ENCODE results near the gene CCDC183.
"Not testable (repeated sequence)": the region's sequence is repeated elsewhere in the genome, so short reads cannot be mapped to it uniquely, and the experiment has no call there.

CCDC183 gene

DNA sequence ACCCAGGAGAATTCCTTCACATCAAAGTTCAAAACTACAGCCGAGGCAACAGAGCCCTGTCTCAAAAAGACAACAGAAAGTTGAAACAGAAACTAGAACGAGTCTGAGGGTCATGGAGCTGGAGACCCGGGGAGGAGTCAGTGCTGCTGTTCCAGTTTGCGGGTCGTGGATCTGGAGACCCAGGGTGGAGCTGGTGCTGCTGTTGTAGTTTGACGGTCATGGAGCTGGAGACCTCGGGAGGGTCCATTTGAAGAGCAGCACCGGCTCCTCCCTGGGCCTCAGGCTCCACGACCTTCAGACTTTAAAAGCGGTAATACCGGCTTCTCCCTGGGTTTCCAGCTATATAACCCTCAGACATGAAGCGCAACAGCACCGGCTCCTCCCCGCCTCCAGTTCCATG is 18.8 kb upstream of the CCDC183 start:
- DNase-seq (ENCODE audit: extremely low spot score, insufficient read length, low read depth) (no peak), FAIRE-seq (no peak)

GRCh38 chr9:136779808-136780207 is 16.3 kb upstream of the CCDC183 start:
- DNase-seq (ENCODE audit: extremely low spot score, insufficient read length, low read depth) (no peak), FAIRE-seq (no peak)

DNA sequence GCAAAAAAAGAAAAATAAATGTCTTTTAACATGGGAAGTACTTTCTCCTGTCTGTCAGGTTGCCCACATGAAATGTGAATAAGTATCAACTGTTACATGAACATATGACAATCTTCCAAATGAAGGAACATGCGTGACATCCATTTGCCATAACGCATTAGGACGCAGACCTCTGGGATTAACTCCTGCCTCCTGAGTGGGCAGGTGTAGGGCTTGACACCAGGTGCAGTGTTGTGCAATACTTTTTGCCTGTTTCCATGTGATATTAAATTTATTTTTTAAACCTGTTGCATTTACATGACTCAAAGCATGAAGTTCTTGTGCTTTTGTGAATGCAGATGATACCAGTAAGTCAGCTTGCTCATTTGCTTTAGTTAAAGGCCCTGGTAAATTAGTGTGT is 13.7 kb upstream of the CCDC183 start:
- no peak for DNase-seq (ENCODE audit: extremely low spot score, insufficient read length, low read depth)
- FAIRE-seq, result no peak

- no peak for FAIRE-seq
These were observed 11.7 kb upstream of the CCDC183 start for GRCh38 chr9:136784249-136784996.

GRCh38 chr9:136784997-136785361 is 11.2 kb upstream of the CCDC183 start:
- peak; percentile 49 for FAIRE-seq

More at GRCh38 chr9:136784249-136784996, 11.7 kb upstream of the CCDC183 start:
- no peak for DNase-seq (ENCODE audit: extremely low spot score, insufficient read length, low read depth)

DNA sequence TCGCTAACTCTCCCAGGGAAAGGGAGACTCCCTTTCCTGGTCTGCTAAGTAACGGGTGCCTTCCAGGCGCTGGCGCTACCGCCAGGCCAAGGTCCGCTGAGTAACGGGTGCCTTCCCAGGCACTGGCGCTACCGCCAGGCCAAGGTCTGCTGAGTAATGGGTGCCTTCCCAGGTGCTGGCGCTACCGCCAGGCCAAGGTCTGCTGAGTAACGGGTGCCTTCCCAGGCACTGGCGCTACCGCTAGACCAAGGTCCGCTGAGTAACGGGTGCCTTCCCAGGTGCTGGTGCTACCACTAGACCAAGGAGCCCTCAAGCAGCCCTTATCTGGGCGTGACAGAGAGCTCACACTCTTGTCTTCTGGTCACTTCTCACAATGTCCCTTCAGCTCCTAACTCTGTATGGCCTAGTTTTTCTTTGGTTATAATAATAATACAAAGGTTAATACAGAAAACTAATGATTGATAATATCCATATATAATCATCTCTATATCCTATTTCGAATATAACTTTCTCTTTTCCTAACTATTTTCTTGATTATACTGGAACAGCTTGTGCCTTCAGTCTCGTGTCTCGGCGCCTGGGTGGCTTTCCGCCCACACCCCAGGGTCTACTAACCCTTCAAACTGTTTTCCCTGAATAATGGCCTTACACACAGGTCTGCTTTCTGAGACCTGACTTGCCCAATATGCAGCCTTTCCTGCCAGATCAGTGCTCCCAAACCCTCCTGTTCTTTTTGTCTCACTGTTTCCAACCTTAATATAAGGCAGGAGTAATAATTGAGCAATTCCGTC is 10.4 kb upstream of the CCDC183 start:
- not testable (repeated sequence) for FAIRE-seq; DNase-seq (ENCODE audit: extremely low spot score, insufficient read length, low read depth)

More at GRCh38 chr9:136784997-136785361, 11.2 kb upstream of the CCDC183 start:
- DNase-seq (ENCODE audit: extremely low spot score, insufficient read length, low read depth), result no peak

DNA sequence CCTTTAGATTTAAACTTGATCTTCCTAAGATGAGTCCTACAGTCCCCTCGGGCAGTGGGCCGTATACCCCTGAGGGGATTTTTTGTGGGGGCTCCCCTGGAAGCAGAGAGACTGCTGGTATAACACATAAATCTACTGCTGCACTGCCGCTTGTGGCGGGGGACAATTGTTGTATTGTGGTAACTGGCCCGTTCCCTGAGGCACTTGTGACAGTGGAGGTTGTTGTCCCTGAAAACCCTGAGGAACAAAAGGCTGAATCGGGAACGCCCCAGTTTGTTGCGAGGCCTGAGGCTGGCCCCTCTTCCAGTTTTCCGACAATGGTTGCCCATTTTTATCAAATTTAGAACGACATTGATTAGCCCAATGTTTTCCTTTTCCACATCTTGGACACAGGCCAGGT is 9.7 kb upstream of the CCDC183 start:
- DNase-seq (ENCODE audit: extremely low spot score, insufficient read length, low read depth), result no peak
- no peak for FAIRE-seq

DNA sequence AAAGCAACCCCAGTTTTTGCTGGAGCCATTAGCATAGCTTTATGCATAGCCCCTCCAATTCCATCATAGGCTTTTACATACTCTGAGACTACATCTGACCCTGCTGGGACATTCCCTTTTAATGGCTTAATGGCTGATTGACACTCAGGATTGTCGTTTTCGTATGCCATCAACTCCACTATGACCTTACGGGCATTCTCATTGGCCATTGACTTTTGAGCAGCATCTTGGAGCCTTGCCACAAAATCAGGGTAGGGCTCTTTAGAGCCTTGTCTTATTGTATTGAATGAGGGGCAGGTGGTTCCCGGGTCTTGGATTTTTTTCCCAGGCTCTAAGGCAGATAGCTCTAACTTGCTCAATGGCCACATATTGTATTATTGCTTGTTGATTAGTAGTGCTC is 9.2 kb upstream of the CCDC183 start:
- DNase-seq (ENCODE audit: extremely low spot score, insufficient read length, low read depth); FAIRE-seq: not testable (repeated sequence)

- peak; percentile 74 for FAIRE-seq
- DNase-seq (ENCODE audit: extremely low spot score, insufficient read length, low read depth), result no peak
These were observed 8.3 kb upstream of the CCDC183 start for GRCh38 chr9:136787690-136788400.

- DNase-seq (ENCODE audit: extremely low spot score, insufficient read length, low read depth); FAIRE-seq: not testable (repeated sequence)
These were observed 7.3 kb upstream of the CCDC183 start for GRCh38 chr9:136788644-136789522.

GRCh38 chr9:136789523-136789937 is 6.6 kb upstream of the CCDC183 start:
- DNase-seq (ENCODE audit: extremely low spot score, insufficient read length, low read depth) (no peak), FAIRE-seq (no peak)

DNA sequence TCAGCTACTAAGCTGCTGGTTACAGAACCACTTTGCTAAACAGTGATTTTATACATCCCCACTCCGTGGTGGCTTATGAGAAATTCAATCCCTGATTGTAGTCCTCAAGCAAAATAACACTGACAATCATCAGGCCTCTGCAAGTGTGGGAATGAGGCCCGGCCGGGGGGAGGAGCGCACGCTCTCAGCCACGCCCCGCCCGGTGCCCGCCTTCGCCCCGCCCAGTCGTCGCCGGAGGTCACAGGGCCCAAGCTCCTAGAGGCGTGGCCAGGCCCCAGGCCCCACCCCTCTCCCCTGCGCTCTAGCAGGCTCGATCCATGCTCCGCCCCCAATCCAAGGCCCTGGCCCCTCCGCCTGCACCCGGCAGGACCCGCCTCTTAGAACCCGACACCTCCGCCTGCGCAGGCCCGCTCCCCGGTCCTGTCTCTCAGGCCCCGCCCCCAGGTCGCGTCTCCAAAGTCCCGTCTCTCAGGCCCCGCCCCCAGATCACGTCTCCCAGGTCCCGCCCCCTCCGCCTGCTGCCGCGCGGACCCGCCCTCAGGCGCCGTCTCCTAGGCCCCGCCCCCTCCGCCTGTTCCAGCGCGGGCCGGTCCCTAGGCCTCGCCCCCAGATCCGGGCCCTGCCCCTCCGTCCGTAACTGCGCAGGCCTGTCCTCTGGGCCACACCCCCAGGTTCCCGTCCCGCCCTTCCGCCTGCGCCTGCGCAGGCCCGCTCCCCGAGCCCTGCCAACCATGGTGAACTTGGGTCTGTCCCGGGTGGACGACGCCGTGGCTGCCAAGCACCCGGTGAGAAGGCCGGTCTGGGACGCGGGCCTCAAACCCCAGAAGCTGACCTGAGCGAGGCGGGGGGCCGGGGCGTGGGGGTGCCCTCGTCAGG is 5.3 kb upstream of the CCDC183 start, which contains the start of gene TMEM141:
TSS of gene TMEM141 (plus strand) at position 705 of the 876 bp plus-strand sequence. CDS start at position 732, 27 bp downstream.
- FAIRE-seq (peak; percentile 93), DNase-seq (ENCODE audit: extremely low spot score, insufficient read length, low read depth) (peak; percentile 96)

DNA sequence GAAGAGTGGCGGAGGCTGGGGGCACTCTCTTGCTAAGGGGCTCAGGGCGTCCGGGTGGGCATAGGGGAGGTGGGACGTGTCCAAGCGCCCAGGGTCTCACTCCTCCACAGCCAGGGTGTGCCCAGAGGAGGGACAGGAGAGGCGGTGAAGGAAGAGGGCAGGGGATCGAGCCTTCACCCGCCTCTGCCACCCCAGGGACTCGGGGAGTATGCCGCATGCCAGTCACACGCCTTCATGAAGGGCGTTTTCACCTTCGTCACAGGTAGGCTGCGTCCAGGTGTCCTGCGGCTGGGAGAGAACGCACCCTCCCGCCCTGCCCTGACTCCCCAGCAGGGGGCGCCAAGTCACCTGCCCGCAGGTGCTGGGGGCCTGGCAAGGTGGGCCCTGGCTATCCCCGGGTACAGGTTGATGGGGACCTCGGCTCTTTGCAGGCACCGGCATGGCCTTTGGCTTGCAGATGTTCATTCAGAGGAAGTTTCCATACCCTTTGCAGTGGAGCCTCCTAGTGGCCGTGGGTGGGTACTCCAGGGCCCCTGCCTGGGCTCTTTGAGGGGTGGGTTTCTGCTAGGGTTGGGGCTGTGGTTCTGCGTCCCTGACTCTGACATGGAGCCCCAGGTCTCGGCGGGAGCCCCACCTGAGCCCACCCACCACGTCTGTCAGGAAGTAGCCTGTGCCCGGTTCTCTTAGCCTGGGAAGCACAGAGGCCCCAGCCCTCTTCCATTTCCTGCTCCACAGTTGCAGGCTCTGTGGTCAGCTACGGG is 4.4 kb upstream of the CCDC183 start:
- FAIRE-seq (no peak), DNase-seq (ENCODE audit: extremely low spot score, insufficient read length, low read depth) (no peak)

- no peak for DNase-seq (ENCODE audit: extremely low spot score, insufficient read length, low read depth)
- no peak for FAIRE-seq
These were observed 3.6 kb upstream of the CCDC183 start for GRCh38 chr9:136792321-136793085.

GRCh38 chr9:136793086-136793946 is 2.8 kb upstream of the CCDC183 start:
- FAIRE-seq (no peak), DNase-seq (ENCODE audit: extremely low spot score, insufficient read length, low read depth) (no peak)

GRCh38 chr9:136794281-136794999 is 1.7 kb upstream of the CCDC183 start:
- no peak for FAIRE-seq
- DNase-seq (ENCODE audit: extremely low spot score, insufficient read length, low read depth), result no peak
